DOHH2 (cell line): Measurements from ENCODE around the gene RAMACL.
"Not testable (repeated sequence)": the region's sequence is repeated elsewhere in the genome, so short reads cannot be mapped to it uniquely, and the experiment has no call there.

Experiments used
- H3F3A ChIP-seq: fragments of 200-600 bp; sonication (generic), shearing (Covaris generic); 2 replicates; pipeline ENCODE4 v1.6.0; 2016; ENCODE audit warnings: antibody characterized with exemption, mild to moderate bottlenecking; ENCODE audit not compliant: control insufficient read depth, insufficient read depth
- H3K27ac ChIP-seq: fragments of 200-600 bp; sonication (generic); 2 replicates; pipeline ENCODE4 v1.5.1; 2014; ENCODE audit warnings: low read depth, mild to moderate bottlenecking, low read length, moderate library complexity
- H3K27me3 ChIP-seq: fragments of 200-600 bp; sonication (generic); 2 replicates; pipeline ENCODE4 v1.6.1; 2014; ENCODE audit warnings: mild to moderate bottlenecking, low read length, mixed read lengths; ENCODE audit not compliant: control insufficient read depth
- H3K36me3 ChIP-seq: fragments of 200-600 bp; sonication (generic); 2 replicates; pipeline ENCODE4 v1.6.1; 2014; ENCODE audit warnings: mild to moderate bottlenecking, low read length, moderate library complexity, mixed read lengths; ENCODE audit not compliant: control insufficient read depth
- H3K4me1 ChIP-seq: fragments of 200-600 bp; sonication (generic); 2 replicates; pipeline ENCODE4 v1.6.1; 2014; ENCODE audit warnings: mild to moderate bottlenecking, low read length, mixed read lengths; ENCODE audit not compliant: control insufficient read depth
- H3K4me2 ChIP-seq: fragments of 200-600 bp; sonication (generic); 2 replicates; pipeline ENCODE4 v1.6.0; 2014; ENCODE audit warnings: mild to moderate bottlenecking, low read length, moderate library complexity
- H3K4me3 ChIP-seq: fragments of 200-600 bp; sonication (generic); 2 replicates; pipeline ENCODE4 v1.5.1; 2014; ENCODE audit warnings: mild to moderate bottlenecking, low read length, mixed read lengths
- H3K79me2 ChIP-seq: fragments of 200-600 bp; sonication (generic); 2 replicates; pipeline ENCODE4 v1.6.1; 2014; ENCODE audit warnings: mild to moderate bottlenecking, low read length, mixed read lengths; ENCODE audit not compliant: control insufficient read depth
- H3K9me2 ChIP-seq: fragments of 200-600 bp; sonication (generic); replicated peaks from 2 replicates; pipeline ENCODE4 v1.6.1; 2014; ENCODE audit warnings: mild to moderate bottlenecking, low read length, mixed read lengths; ENCODE audit not compliant: control insufficient read depth
- H3K9me3 ChIP-seq: fragments of 200-600 bp; sonication (generic); 2 replicates; pipeline ENCODE4 v1.6.1; 2014; ENCODE audit warnings: antibody characterized with exemption, low read length, mixed read lengths; ENCODE audit not compliant: control insufficient read depth, insufficient read depth
- H4K20me1 ChIP-seq: fragments of 200-600 bp; sonication (generic); 2 replicates; pipeline ENCODE4 v1.6.0; 2014; ENCODE audit warnings: low read depth, mild to moderate bottlenecking, antibody characterized with exemption, low read length, moderate library complexity; ENCODE audit not compliant: control insufficient read depth, insufficient read depth
- CTCF ChIP-seq: fragments of 200-600 bp; sonication (generic); IDR thresholded peaks from one replicate; pipeline ENCODE4 v1.5.1; 2014; ENCODE audit warnings: antibody characterized with exemption, mild to moderate bottlenecking, low read depth, low read length; ENCODE audit not compliant: poor library complexity, severe bottlenecking
- EZH2phosphoT487 ChIP-seq: fragments of 200-600 bp; sonication (generic); IDR thresholded peaks from 2 replicates; pipeline ENCODE4 v1.6.1; 2017; ENCODE audit warnings: borderline replicate concordance, mild to moderate bottlenecking, antibody characterized with exemption, low read length, moderate library complexity, mixed read lengths

RAMACL gene

GRCh38 chr6:166541366-166541765 lies 45.1 kb downstream of the RAMACL start:
- H4K20me1 ChIP-seq, result no peaks in the 10 kb centered on the region
- no peak for TF ChIP-seq CTCF
- no peak for TF ChIP-seq EZH2phosphoT487
- no peak overlapping the region for H3K4me3 ChIP-seq
- H3K9me3 ChIP-seq, result no peaks in the 10 kb centered on the region
- H3F3A ChIP-seq, result no peaks in the 10 kb centered on the region
- H3K36me3 ChIP-seq, result no peaks in the 10 kb centered on the region
- peaks cover 9% of the 10 kb centered on the region for H3K4me1 ChIP-seq
- H3K9me2 ChIP-seq, result no peaks in the 10 kb centered on the region
- H3K27ac ChIP-seq, result no peak overlapping the region
- no peaks in the 10 kb centered on the region for H3K79me2 ChIP-seq
- H3K27me3 ChIP-seq, result no peaks in the 10 kb centered on the region; the same call in 1 of the 2 replicates
- H3K4me2 ChIP-seq, result no peak overlapping the region

GRCh38 chr6:166540631-166541331 lies 45.7 kb downstream of the RAMACL start:
- H3K9me2 ChIP-seq, result no peaks in the 10 kb centered on the region
- H3K36me3 ChIP-seq, result no peaks in the 10 kb centered on the region
- no peak overlapping the region for H3K4me3 ChIP-seq
- no peak overlapping the region for H3K27ac ChIP-seq
- no peaks in the 10 kb centered on the region for H4K20me1 ChIP-seq
- no peak for TF ChIP-seq EZH2phosphoT487
- TF ChIP-seq CTCF, result no peak
- no peaks in the 10 kb centered on the region for H3K79me2 ChIP-seq
- 0 out of 2 replicates have a peak overlapping the region, but pooled peaks have one; percentile 7 for H3K4me2 ChIP-seq
- H3K9me3 ChIP-seq, result no peaks in the 10 kb centered on the region
- H3K27me3 ChIP-seq, result no peaks in the 10 kb centered on the region; the same call in 1 of the 2 replicates
- H3F3A ChIP-seq, result no peaks in the 10 kb centered on the region
- peaks cover 9% of the 10 kb centered on the region for H3K4me1 ChIP-seq

GRCh38 chr6:166539543-166539942 lies 46.9 kb downstream of the RAMACL start:
- no peaks in the 10 kb centered on the region; the same call in 1 of the 2 replicates for H3K27me3 ChIP-seq
- no peaks in the 10 kb centered on the region for H3K9me2 ChIP-seq
- no peaks in the 10 kb centered on the region for H4K20me1 ChIP-seq
- H3K36me3 ChIP-seq, result no peaks in the 10 kb centered on the region
- H3F3A ChIP-seq, result no peaks in the 10 kb centered on the region
- H3K9me3 ChIP-seq, result no peaks in the 10 kb centered on the region
- no peaks in the 10 kb centered on the region for H3K79me2 ChIP-seq
- no peak overlapping the region for H3K4me3 ChIP-seq
- H3K27ac ChIP-seq, result no peak overlapping the region
- no peak overlapping the region for H3K4me2 ChIP-seq
- H3K4me1 ChIP-seq, result peaks cover 14% of the 10 kb centered on the region
- no peak for TF ChIP-seq EZH2phosphoT487

GRCh38 chr6:166539011-166539385 lies 47.5 kb downstream of the RAMACL start:
- not testable (repeated sequence) for H3K9me3 ChIP-seq, H3K79me2 ChIP-seq, H4K20me1 ChIP-seq, H3K27me3 ChIP-seq, H3K4me2 ChIP-seq, H3K27ac ChIP-seq, H3K36me3 ChIP-seq, H3K9me2 ChIP-seq, H3F3A ChIP-seq, H3K4me3 ChIP-seq
- H3K4me1 ChIP-seq, result peaks cover 17% of the 10 kb centered on the region
